ENCODE data around the gene C6orf89.
A peak's percentile ranks its signal among the peaks of the same experiment; 100 is the strongest.
"Not testable (repeated sequence)": the region's sequence is repeated elsewhere in the genome, so short reads cannot be mapped to it uniquely, and the experiment has no call there.

Gene C6orf89

GRCh38 chr6:36924131-36924530, 38.4 kb downstream of the C6orf89 start:
- DNase-seq (ENCODE audit: low spot score) = no peak

- peak; percentile 78 for DNase-seq (ENCODE audit: low spot score)
These were observed 39.1 kb downstream of the C6orf89 start for GRCh38 chr6:36924778-36925374.

- no peak for DNase-seq (ENCODE audit: low spot score)
These were observed 40.1 kb downstream of the C6orf89 start for GRCh38 chr6:36925809-36926208.

- DNase-seq (ENCODE audit: low spot score) = no peak
These were observed 41.2 kb downstream of the C6orf89 start for GRCh38 chr6:36926708-36927513.

GRCh38 chr6:36927691-36928546, 42.2 kb downstream of the C6orf89 start:
- no peak for DNase-seq (ENCODE audit: low spot score)

GRCh38 chr6:36928547-36928918, 42.8 kb downstream of the C6orf89 start:
- no peak for DNase-seq (ENCODE audit: low spot score)

GRCh38 chr6:36929152-36929551, 43.4 kb downstream of the C6orf89 start:
- DNase-seq (ENCODE audit: low spot score) = no peak

- no peak for DNase-seq (ENCODE audit: low spot score)
These were observed 43.9 kb downstream of the C6orf89 start for GRCh38 chr6:36929607-36930006.

GRCh38 chr6:36930483-36930882, 44.7 kb downstream of the C6orf89 start:
- DNase-seq (ENCODE audit: low spot score) = no peak

- DNase-seq (ENCODE audit: low spot score) = no peak
These were observed 47.4 kb downstream of the C6orf89 start for GRCh38 chr6:36933102-36933501.

GRCh38 chr6:36933519-36933918, 47.8 kb downstream of the C6orf89 start:
- DNase-seq (ENCODE audit: low spot score) = no peak

GRCh38 chr6:36934901-36935300, 49.1 kb downstream of the C6orf89 start:
- DNase-seq (ENCODE audit: low spot score) = no peak

- DNase-seq (ENCODE audit: low spot score) = no peak
These were observed 51.1 kb downstream of the C6orf89 start for GRCh38 chr6:36936824-36937223.

GRCh38 chr6:36937896-36938295, 52.1 kb downstream of the C6orf89 start:
- DNase-seq (ENCODE audit: low spot score) = no peak

GRCh38 chr6:36938536-36938935, 52.8 kb downstream of the C6orf89 start:
- DNase-seq (ENCODE audit: low spot score) = no peak

- DNase-seq (ENCODE audit: low spot score) = not testable (repeated sequence)
These were observed 53.3 kb downstream of the C6orf89 start for GRCh38 chr6:36939005-36939404.

GRCh38 chr6:36940027-36940426, 54.3 kb downstream of the C6orf89 start:
- no peak for DNase-seq (ENCODE audit: low spot score)

GRCh38 chr6:36941561-36941960, 55.8 kb downstream of the C6orf89 start:
- not testable (repeated sequence) for DNase-seq (ENCODE audit: low spot score)

GRCh38 chr6:36942329-36942728, 56.6 kb downstream of the C6orf89 start:
- not testable (repeated sequence) for DNase-seq (ENCODE audit: low spot score)

GRCh38 chr6:36944650-36945049, 58.9 kb downstream of the C6orf89 start:
- DNase-seq (ENCODE audit: low spot score) = no peak

- DNase-seq (ENCODE audit: low spot score) = no peak
These were observed 59.5 kb downstream of the C6orf89 start for GRCh38 chr6:36945301-36945700.

GRCh38 chr6:36946526-36946925, 60.8 kb downstream of the C6orf89 start:
- DNase-seq (ENCODE audit: low spot score) = no peak
